Embryonic facial prominence (tissue), 1 donor: Measurements from ENCODE around the gene S100P.
"Not testable (repeated sequence)": the region's sequence is repeated elsewhere in the genome, so short reads cannot be mapped to it uniquely, and the experiment has no call there.

Source experiments
- DNase-seq: peaks from one replicate; pipeline ENCODE4 v3.0.0-alpha.2; 2016; ENCODE audit errors: extremely low spot score

The S100P gene

DNA sequence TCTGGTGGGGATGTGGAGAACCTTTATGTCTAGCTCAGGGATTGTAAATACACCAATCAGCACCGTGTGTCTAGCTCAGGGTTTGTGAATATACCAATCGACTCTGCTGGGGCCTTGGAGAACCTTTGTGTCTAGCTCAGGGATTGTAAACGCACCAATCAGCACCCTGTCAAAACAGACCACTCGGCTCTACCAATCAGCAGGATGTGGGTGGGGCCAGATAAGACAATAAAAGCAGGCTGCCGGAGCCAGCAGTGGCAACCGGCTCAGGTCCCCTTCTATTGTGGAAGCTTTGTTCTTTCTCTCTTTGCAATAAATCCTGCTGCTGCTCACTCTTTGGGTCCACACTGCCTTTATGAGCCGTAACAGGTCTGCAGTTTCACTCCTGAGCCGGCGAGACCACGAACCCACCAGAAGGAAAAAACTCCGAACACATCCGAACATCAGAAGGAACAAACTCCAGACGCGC, 20.5 kb upstream of the S100P start:
- not testable (repeated sequence) for DNase-seq

DNA sequence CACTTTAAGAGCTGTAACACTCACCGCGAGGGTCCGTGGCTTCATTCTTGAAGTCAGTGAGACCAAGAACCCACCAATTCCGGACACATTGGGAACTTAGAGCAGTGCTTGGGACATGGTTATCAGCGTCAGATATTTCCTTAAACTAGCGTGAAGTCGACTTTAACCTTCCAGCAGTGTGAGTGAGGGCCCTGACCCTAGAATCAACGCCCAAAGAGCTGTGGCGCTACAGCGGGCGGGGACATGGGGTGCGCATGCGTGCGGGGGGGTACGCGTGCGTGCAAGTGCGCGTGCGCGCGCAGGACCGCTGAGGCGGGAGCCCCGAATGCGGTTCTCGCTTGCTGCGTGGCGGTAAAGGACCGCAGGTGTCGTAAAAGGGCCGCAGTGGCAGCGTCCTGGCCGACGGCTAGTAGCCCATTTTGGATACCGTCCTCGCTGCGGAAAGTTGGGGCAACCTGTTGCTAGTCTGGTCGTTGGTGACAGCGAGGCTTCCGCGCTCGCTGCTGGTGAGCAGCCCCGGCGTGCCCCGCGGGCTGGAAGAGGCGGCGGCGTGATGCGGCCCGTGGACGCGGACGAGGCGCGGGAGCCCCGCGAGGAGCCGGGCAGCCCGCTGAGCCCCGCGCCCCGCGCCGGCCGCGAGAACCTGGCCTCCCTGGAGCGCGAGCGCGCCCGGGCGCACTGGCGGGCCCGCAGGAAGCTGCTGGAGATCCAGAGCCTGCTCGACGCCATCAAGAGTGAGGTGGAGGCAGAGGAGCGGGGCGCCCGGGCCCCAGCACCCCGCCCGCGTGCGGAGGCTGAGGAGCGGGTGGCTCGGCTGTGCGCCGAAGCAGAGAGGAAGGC, 19.8 kb upstream of the S100P start:
- peak; percentile 79 for DNase-seq

DNA sequence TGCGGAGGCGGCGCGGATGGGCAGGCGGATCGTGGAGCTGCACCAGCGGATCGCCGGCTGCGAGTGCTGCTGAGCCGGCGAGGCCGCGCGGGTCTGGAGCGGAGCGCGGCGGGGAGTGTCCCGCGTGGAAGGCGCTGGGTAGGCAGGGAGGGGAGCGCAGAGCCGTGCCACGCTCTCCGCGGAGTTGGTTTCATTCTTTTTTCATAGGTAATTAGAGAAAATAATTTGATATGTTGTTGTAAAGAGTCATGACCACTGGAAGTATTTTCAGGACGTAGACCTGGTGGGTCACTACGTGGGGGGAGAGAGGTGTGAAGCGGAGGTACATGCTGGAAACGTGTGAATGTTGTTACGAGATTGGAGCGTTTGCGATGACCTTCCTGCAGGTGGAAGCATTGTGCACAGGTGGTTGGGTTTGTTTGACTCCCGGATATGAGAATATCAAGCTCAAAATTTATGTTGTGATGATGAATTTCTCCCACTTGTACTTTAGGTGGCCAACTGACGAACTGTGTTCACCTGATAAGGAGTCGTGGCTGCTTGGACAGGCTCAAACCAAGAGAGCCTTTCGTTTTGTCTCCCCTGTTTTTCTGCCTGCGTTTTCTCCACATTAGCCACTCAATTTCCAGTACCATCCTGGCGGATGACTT, 19.1 kb upstream of the S100P start:
- no peak for DNase-seq

DNA sequence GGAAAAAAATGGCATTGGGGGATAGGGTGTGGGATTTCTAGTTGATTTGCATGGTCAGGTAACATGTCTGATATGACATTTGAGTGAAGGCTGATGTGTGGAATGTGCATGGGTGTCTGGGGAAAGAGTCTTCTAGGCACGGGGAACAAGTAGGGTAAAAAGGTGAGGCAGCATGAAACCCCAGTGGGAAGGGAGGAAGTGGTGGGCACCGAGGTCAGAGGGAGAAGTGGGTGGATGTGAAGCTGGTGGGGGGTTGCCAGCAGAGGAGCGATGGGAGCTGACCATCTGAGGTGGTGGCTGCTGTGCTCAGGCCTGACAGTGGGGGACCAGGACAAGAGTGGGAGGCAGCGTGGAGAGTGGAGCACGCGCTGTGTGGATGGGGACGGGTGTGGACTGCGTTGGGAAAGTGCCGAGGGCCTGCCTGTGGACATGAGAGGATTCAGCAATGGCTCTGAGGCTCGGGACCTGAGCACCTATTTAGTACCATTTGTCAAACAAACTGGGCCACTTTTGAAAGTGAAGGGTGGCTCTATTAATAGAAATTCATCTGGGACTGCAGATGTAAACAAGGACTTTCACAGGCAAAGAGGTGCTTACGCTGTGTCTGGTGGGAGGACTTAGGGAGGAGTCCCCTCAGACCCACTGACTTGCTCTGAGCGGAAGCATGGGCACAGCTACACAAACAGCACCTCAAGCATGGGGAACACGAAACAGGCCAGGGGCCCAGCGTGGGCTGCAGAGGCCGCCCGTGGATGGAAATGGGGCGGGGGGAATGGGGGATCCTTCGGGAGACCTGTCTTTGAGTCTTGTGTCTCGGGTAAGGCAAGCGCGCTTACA, 16.7 kb upstream of the S100P start:
- no peak for DNase-seq

DNA sequence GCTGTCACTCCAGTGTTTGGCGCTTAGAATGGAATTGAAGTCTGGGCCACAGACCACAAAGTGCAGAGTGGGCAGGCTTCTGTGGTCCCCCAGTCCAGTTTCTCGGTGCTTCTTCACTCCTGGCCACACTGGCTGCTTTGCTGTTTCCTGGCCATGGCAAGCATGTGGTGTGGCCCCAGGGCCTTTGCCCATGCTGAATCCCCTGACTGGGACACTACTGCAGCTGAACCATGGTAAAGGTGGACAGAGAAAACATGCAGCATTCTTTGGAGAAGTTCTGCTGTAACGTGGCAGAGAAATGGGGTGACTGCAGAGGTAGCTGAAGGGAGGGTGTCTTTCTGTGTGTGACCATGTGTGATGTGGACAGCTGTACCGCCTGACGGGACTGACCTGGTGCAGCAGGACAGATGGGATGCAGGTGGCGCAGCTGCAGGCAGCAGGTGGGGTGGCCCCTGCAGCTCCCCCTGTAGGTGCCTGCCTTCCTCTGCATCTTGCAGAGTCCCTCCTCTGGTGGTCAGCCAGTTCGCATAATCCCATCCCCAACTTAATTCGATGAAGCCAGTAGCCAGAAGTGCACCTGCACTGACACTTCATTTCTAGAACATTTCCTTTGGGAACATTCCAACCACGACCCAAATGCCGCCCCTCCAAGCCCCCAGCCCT, 13.2 kb upstream of the S100P start:
- no peak for DNase-seq

DNA sequence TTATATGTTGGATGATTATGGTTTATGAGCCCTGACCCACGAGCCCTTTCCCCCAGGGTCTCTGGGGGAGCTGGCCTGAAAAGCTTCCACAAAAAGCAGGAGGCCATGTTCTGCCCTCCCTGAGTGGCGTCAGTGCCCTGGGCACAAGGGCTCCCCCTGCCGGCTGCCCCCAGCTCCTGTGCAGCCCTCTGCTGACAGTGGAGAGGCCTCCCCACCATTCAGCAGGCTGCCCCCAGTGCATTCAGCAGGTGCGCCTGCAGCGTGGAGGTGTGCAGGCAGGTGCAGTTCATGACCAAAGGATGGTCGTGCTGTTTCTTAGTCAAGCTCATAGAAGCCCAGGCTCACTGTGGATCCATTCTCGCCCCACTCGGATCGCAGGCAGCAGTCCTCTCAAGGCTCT, 12.5 kb upstream of the S100P start:
- no peak for DNase-seq

DNA sequence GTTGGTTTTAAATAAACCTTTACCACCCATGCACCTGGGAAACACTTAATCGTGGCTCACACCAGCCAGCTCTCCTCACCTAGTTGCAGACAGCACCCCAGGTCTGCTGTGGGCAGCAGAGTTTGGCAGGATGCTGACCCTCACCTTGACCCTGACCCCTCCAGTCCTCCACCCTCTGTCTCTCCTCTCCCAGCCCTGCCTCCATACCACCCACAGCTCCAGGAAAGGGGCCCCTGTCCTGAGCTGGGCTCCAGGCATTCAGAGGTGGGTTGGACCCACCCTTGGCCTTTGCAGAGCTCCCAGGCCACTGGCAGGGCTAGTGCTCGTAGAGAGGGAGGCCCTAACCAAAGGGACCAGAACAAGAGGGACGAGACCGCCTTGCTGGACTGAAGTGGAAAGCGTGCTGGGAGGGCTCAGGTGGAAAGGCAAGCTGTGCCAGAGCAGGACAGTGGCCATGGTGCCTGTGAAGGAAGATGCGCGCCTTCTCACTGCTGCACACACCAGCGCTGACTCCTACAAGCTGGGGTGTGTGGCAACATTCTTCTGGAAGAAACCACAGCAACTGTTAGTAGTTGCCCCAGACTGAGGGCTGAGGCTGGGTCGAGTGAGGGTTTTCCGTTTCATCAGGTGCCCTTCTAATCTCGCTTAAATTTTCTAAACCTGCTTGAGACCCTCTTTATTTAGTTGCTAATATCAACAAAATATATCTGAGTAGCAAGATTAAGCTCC, 10.7 kb upstream of the S100P start:
- no peak for DNase-seq

DNA sequence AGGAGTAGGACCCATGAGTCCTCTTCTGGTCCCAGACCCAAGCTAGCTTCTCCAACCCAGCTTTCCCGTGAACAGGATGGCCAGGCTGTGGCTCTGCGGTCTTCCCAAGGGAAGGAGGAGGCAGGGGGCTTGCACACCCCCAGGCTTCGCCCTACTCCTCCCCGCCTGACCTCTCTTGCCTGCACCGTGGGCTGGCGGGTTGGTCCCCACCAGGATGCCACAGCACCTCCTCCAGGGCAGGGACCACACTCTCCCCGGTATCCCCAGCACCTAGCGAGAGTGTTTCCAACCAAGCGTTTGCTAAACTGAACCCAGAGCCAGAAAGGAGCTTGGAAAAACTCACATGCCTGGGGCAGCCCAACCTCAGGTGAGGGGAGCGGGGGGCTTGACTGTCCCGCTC, 9.0 kb upstream of the S100P start:
- DNase-seq: no peak

DNA sequence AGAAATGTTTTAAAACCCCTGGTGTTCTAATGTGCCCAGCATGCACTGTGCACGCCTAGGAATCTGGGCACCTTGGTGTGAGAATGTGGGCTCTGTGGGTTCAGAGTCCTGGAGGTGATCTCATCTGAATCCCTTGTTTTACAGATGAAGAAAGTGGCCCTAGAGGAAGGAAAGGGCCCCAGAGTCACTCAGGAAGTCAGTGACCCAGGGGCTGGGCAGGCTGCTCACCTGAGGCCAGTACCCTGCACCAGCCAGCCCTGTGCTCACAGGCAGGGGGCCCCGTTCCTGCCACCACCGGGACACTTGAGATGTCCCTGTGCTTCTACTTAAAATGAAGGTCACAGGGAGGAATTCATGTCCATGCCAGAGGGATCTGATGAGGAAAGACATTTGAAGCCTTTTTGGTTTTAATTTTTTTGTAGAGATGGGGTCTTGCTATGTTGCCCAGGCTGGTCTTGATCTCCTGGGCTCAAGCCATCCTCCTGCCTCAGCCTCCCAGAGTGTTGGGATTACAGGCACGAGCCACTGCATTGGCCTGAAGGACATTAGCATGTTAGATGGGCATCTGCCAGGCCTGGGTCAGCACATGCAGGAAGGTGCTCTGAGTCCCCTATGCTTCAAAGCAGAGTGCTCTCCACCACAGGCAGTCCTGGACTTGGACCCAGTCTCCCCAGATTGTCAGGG, 7.4 kb upstream of the S100P start:
- no peak for DNase-seq

DNA sequence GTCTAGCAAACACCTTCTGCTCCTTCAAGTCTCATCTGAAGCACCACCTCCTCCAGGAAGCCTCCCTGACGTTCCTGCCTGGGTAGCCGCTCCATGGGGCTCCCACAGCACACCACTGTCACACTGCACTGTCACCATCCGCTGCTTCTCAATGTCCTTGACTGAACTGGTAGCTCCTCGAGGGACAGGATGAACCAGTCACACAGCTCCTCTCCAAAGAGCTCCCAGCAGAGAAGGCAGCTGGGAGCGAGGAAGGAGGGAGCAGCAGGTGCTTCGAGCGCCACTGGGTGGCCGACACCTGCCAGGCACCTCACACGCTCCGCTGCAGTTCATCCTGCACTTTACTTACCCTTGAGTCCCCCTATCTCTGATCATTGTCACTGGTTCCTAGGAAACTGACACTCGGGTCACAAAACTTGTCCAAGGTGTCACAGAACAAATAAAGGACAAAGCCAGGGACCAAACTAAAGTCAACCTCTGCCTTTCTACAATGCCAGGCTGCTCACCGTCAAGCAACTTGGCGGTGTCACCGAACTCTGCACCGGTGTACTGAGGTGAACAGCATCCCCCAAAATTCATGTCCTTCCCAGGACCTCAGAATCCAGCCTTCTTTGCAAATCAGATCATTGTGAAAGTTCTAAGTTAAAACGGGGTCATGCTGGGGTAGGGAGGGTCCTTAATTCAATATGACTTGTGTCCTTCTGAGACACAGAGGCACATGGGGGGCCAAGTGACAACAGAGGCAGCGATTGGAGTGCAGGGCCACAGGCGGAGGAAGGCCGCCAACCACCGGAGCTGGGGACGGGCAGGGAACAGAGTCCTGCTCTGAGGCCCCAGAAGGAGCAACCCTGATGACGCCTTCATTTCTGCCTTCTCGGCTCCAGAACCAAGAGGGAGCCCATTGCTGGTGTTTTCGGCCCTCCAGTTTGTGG, 5.5 kb upstream of the S100P start:
- no peak for DNase-seq

DNA sequence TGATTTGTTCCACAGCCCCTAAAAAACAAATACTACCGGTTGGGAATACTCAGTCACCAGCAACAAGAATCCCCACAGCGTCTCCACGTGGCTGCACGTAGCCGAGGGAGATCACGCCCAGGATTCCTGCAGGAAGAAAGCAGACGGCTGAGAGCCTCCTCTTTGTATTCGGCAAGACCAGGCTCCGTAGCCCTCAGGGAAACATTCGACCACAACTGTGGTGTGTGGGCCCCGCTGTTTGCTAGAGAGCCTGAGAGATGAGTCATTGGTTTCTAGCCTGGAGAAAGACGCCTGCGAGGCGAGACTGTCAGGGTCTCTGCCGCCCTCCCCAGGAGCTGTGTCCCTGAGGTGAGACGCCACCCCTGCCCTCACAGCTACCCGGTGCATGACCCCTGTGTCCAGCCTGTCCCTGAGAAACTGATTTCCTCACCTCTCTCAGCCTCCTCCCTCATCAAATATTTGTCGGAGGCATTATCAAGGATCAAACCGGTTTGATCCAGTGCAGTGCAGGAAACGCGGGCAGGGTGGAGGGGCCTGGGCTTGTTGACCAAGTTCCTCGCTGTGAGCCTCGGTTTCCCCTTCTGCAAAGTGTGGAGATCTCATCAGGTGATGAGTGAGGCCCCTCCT, 4.7 kb upstream of the S100P start:
- peak; percentile 55 for DNase-seq

DNA sequence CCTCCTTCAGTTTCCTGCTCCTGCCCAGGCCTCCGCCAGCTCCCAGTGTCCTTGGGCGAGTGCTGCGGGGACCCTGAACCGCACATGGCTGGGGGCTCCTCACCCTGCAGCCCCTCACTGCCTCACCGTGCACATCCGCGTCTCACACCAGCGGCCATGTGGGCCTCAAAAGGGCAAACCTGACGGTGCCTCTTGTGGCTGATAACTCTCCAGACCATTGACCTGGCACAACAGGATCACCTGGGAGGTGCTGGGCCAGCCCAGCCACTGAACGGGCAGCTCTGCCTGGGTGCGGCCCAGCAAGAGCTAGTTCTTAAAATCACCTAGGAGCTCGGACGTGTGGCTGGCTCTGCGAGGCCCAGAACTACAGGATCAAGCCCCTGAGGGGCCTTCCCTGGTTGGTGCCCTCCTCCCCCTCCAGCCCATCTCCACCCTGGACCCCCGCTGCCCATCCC, 4.1 kb upstream of the S100P start:
- DNase-seq: no peak

DNA sequence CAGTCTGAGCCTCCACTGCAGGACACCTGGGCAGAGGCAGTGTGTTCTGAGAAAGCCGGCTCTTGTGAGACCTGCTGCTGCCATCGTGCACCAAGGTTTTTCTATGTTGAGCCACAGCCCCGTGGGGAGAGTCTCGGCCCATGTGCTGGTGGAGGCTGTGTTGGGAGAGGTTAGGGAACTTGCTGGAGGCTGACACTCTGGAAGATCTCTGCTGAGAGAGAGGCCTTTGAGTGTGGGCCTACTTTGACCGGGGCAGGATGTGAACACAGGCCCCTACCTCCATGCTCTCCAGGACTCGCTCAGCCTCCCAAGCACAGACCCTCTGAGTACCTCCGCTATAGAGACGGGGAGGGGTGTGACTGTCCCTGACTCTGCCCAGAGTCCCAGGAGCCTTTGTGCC, 1.3 kb upstream of the S100P start:
- DNase-seq: no peak

DNA sequence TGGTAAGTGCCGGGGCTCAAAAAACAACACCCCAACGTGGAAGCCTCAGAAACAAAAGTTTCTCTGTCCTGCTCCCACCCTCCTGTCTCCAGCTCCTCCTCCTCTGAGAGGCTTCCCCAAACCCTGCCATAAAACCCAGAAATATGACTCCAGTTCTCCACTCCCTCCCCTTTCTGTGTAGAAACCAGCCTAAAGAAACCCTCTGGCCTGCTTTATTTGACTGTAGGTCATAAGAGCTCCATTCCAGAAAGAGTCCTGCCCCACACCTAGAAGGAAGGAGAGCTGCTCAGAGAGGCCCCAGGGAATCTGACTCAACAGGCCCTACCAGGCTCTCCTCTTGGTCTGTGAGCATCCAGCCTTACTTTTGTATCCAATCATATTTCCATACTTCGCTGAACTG, 872 bp upstream of the S100P start:
- DNase-seq: no peak

DNA sequence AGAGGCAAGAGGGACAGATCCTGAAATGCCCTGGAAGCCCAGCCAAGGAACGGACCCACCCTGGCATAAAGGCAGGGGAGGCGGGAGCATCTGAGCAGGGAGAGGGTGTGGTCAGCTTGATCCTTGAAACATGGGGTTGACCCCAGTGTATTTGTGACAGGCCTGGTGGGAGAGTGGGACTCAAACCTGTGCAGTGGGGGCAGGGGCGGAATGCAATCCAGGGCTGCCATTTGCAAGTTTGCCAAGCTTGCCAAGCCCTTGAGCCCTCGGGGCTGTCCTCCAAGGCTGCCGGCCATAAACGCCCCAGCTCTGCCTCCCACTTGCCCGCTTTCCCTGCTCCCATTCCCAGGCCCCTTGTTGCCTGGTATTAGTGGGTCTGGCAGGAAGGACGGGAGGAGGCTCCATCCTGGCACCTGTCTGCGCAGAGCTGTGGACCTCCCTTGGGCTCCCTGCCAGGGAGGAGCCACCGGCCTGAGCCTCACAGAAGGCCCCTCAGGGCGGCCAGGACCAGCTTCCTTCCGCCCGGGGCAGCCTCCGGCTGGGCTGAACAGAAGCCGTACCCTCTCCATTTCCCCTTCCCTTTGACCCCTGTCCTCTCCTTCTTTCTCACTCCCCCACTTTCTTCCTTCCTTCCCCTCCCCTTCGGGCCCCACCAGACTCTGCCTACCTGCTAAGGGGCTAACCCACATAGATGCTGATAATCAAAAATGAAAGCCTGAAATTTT, 661 bp downstream of the S100P start:
- DNase-seq: no peak

DNA sequence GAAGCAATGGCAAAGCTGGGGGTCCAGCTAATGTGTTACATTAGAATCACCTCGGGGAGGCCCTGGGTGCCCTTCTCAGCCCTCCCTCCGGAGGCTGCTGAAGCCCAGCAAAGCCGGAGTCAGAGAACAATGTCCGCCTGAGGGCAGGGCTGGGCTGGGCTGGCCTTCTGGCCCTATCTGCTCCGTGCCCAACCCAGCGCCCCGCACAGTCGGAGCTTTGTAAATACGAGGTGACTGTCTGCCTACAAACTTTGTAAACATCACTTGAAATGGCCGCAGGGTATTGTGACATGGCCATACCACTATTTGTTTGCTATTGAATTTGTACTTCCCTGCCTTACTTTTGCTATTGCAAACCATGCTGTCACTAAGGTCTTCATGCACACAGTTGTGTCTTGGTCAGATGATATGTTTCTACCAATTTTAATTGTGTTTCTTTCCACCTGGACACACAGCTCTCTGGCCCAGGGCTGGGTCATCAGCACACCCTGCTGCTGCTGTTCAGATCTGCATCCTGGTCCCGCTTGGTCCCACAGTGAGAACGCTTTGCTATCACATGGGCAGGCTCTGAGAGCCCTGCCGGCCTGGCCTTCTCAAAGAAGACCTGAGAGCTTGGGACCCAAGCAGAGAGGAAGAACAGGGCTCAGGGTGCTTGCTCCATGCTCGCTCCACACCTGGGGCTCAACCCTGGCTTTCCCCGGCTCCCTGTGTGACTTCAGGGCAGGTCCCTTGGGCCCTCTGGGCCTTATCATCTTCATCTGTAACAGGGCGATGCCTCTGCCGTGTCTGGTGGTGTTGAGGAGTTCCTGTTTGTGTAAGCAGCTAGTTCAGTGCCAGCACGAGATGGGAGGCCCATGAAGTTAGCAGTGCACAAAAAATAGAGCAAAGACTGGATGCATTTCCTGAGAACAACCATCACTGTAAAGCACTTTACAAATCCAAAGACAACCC, 2.3 kb downstream of the S100P start:
- DNase-seq: no peak

DNA sequence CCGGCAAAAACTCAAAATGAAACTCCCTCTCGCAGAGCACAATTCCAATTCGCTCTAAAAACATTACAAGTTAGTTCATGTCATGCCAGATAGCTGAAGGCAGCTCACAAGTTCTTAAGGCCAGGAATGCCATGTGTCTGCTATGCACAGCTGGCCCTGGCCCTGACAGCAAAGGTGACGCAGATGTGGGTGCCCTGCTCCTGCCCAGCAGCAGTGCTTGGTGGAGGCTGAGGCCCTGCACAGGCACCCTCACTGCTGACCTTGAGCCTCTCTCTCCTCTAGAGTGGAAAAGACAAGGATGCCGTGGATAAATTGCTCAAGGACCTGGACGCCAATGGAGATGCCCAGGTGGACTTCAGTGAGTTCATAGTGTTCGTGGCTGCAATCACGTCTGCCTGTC, 2.9 kb downstream of the S100P start:
- DNase-seq: no peak
